ENCODE measurements around the gene SOS2. TPM values are rescaled to one million over a fixed set of nuclear protein-coding genes. Genes with fewer than 3 reads are reported as not detected.

The SOS2 gene
- total RNA-seq, 2 experiments from 2014 or later = 19.7 to 21.1 TPM

- Mint-ChIP-seq H3K4me1 (peaks cover 35% of the 10 kb centered on the region), H3K36me3 (ENCODE audit: low read depth) (peaks cover 27% of the 10 kb centered on the region), H3K27me3 (no peaks in the 10 kb centered on the region), H3K4me3 (no peak overlapping the region), H3K9me3 (no peaks in the 10 kb centered on the region), H3K27ac (peak overlapping the region; percentile 36)
- ChIA-PET CTCF (interaction anchor here (1.2 to 11.1 kb wide), 3 partner anchors 44 to 242 kb away, joined by 3 to 130 read pairs (median 12); no protein-coding TSS in a partner anchor), POLR2A (no interaction called here)
- DNase-seq = no peak
Measured at GRCh38 chr14:50106178-50106577, 125.2 kb downstream of the SOS2 start.

- CTCF ChIA-PET = interaction anchor here (1.1 to 11.1 kb wide), 9 partner anchors 10 to 336 kb away, joined by 3 to 130 read pairs (median 4); partner anchors contain the start of gene KLHDC2
- DNase-seq = no peak
- peak overlapping the region; percentile 88 for H3K27ac Mint-ChIP-seq
- no peaks in the 10 kb centered on the region for H3K27me3 Mint-ChIP-seq
- no peaks in the 10 kb centered on the region for H3K9me3 Mint-ChIP-seq
- peaks cover 28% of the 10 kb centered on the region for H3K36me3 Mint-ChIP-seq (ENCODE audit: low read depth)
- peak overlapping the region; percentile 75 for H3K4me3 Mint-ChIP-seq
- peaks cover 53% of the 10 kb centered on the region for H3K4me1 Mint-ChIP-seq
- POLR2A ChIA-PET = no interaction called here
Measured at GRCh38 chr14:50103558-50103957, 127.8 kb downstream of the SOS2 start.

GRCh38 chr14:50101417-50101816, 130.0 kb downstream of the SOS2 start:
- Mint-ChIP-seq H3K9me3 (no peaks in the 10 kb centered on the region), H3K4me1 (peaks cover 70% of the 10 kb centered on the region), H3K27me3 (no peaks in the 10 kb centered on the region), H3K27ac (peak overlapping the region; percentile 5), H3K36me3 (ENCODE audit: low read depth) (peaks cover 37% of the 10 kb centered on the region), H3K4me3 (no peak overlapping the region)
- DNase-seq = no peak
- POLR2A ChIA-PET = no interaction called here
- CTCF ChIA-PET = interaction anchor here (0.7 to 11.1 kb wide), 6 partner anchors 11 to 252 kb away, joined by 3 to 130 read pairs (median 4); partner anchors contain the start of gene NEMF

- peak overlapping the region; percentile 5 for H3K27ac Mint-ChIP-seq
- H3K9me3 Mint-ChIP-seq = peaks cover under 1% of the 10 kb centered on the region
- ChIA-PET CTCF (interaction anchor here (0.7 to 11.1 kb wide), 3 partner anchors 236 to 252 kb away, joined by 5 to 130 read pairs (median 5); partner anchors contain the start of gene NEMF), POLR2A (no interaction called here)
- H3K4me3 Mint-ChIP-seq = no peak overlapping the region
- H3K27me3 Mint-ChIP-seq = no peaks in the 10 kb centered on the region
- H3K36me3 Mint-ChIP-seq (ENCODE audit: low read depth) = peaks cover 41% of the 10 kb centered on the region
- H3K4me1 Mint-ChIP-seq = peaks cover 76% of the 10 kb centered on the region
- DNase-seq = no peak
Measured at GRCh38 chr14:50100805-50101204, 130.6 kb downstream of the SOS2 start.

- CTCF ChIA-PET = interaction anchor here (1.1 to 11.1 kb wide), 3 partner anchors 220 to 247 kb away, joined by 5 to 130 read pairs (median 6); partner anchors contain the start of gene NEMF
- Mint-ChIP-seq H3K4me3 (no peak overlapping the region), H3K27me3 (no peaks in the 10 kb centered on the region), H3K36me3 (ENCODE audit: low read depth) (peaks cover 43% of the 10 kb centered on the region), H3K4me1 (peaks cover 81% of the 10 kb centered on the region), H3K27ac (no peak overlapping the region), H3K9me3 (peaks cover 2% of the 10 kb centered on the region)
- POLR2A ChIA-PET = no interaction called here
- no peak for DNase-seq
Measured at GRCh38 chr14:50099335-50099734, 132.0 kb downstream of the SOS2 start.

- peaks cover 39% of the 10 kb centered on the region for H3K36me3 Mint-ChIP-seq (ENCODE audit: low read depth)
- peaks cover 2% of the 10 kb centered on the region for H3K9me3 Mint-ChIP-seq
- peak; percentile 37 for DNase-seq
- peaks cover 82% of the 10 kb centered on the region for H3K4me1 Mint-ChIP-seq
- peak overlapping the region; percentile 65 for H3K4me3 Mint-ChIP-seq
- POLR2A ChIA-PET = interaction anchor here (1.4 kb wide), 1 partner anchor 34 kb away, joined by 5 read pairs; no protein-coding TSS in a partner anchor
- H3K27ac Mint-ChIP-seq = peak overlapping the region; percentile 94
- no peaks in the 10 kb centered on the region for H3K27me3 Mint-ChIP-seq
- CTCF ChIA-PET = interaction anchor here (0.7 to 2.2 kb wide), 11 partner anchors 8 to 243 kb away, joined by 3 to 21 read pairs (median 4); partner anchors contain the start of gene NEMF
Measured at GRCh38 chr14:50095895-50096294, 135.5 kb downstream of the SOS2 start.

- H3K4me1 Mint-ChIP-seq = peaks cover 78% of the 10 kb centered on the region
- peaks cover 2% of the 10 kb centered on the region for H3K9me3 Mint-ChIP-seq
- peaks cover 37% of the 10 kb centered on the region for H3K36me3 Mint-ChIP-seq (ENCODE audit: low read depth)
- CTCF ChIA-PET = interaction anchor here (0.6 to 1.9 kb wide), 5 partner anchors 9 to 228 kb away, joined by 3 to 7 read pairs (median 4); no protein-coding TSS in a partner anchor
- no peak for DNase-seq
- H3K27ac Mint-ChIP-seq = no peak overlapping the region
- no peak overlapping the region for H3K4me3 Mint-ChIP-seq
- H3K27me3 Mint-ChIP-seq = no peaks in the 10 kb centered on the region
- POLR2A ChIA-PET = no interaction called here
Measured at GRCh38 chr14:50094056-50094755, 137.2 kb downstream of the SOS2 start.

GRCh38 chr14:50093496-50093895, 137.9 kb downstream of the SOS2 start:
- peaks cover 41% of the 10 kb centered on the region for H3K36me3 Mint-ChIP-seq (ENCODE audit: low read depth)
- CTCF ChIA-PET = interaction anchor here (0.6 to 1.9 kb wide), 5 partner anchors 11 to 247 kb away, joined by 3 to 7 read pairs (median 4); no protein-coding TSS in a partner anchor

GRCh38 chr14:50092006-50092555, 139.3 kb downstream of the SOS2 start:
- ChIA-PET POLR2A (no interaction called here), CTCF (interaction anchor here (0.6 to 3.4 kb wide), 5 partner anchors 81 to 247 kb away, joined by 3 to 20 read pairs (median 5); no protein-coding TSS in a partner anchor)
- H3K9me3 Mint-ChIP-seq = peaks cover 2% of the 10 kb centered on the region
- no peak overlapping the region for H3K4me3 Mint-ChIP-seq
- no peak for DNase-seq
- peaks cover 49% of the 10 kb centered on the region for H3K36me3 Mint-ChIP-seq (ENCODE audit: low read depth)
- peaks cover 85% of the 10 kb centered on the region for H3K4me1 Mint-ChIP-seq
- H3K27ac Mint-ChIP-seq = peak overlapping the region; percentile 28
- H3K27me3 Mint-ChIP-seq = no peaks in the 10 kb centered on the region

More at GRCh38 chr14:50093496-50093895, 137.9 kb downstream of the SOS2 start:
- Mint-ChIP-seq H3K27me3 (no peaks in the 10 kb centered on the region), H3K4me3 (no peak overlapping the region), H3K4me1 (peaks cover 80% of the 10 kb centered on the region), H3K9me3 (peaks cover 2% of the 10 kb centered on the region), H3K27ac (peak overlapping the region; percentile 68)
- POLR2A ChIA-PET = no interaction called here
- no peak for DNase-seq

- H3K27ac Mint-ChIP-seq = no peak overlapping the region
- ChIA-PET POLR2A (no interaction called here), CTCF (interaction anchor here (0.7 to 3.4 kb wide), 6 partner anchors 81 to 246 kb away, joined by 3 to 20 read pairs (median 4); no protein-coding TSS in a partner anchor)
- no peaks in the 10 kb centered on the region for H3K27me3 Mint-ChIP-seq
- peaks cover 2% of the 10 kb centered on the region for H3K9me3 Mint-ChIP-seq
- peaks cover 44% of the 10 kb centered on the region for H3K36me3 Mint-ChIP-seq (ENCODE audit: low read depth)
- no peak for DNase-seq
- H3K4me1 Mint-ChIP-seq = peaks cover 84% of the 10 kb centered on the region
- no peak overlapping the region for H3K4me3 Mint-ChIP-seq
Measured at GRCh38 chr14:50091240-50091913, 140.0 kb downstream of the SOS2 start.

- Mint-ChIP-seq H3K27ac (peak overlapping the region; percentile 62), H3K4me3 (no peak overlapping the region), H3K27me3 (no peaks in the 10 kb centered on the region), H3K4me1 (peaks cover 87% of the 10 kb centered on the region), H3K36me3 (ENCODE audit: low read depth) (peaks cover 56% of the 10 kb centered on the region), H3K9me3 (no peaks in the 10 kb centered on the region)
- ChIA-PET CTCF (interaction anchor here (0.6 to 3.4 kb wide), 5 partner anchors 8 to 227 kb away, joined by 3 to 20 read pairs (median 7); no protein-coding TSS in a partner anchor), POLR2A (no interaction called here)
- peak; percentile 30 for DNase-seq
Measured at GRCh38 chr14:50089208-50089607, 142.2 kb downstream of the SOS2 start.

GRCh38 chr14:50088731-50089130, 142.6 kb downstream of the SOS2 start:
- Mint-ChIP-seq H3K27ac (peak overlapping the region; percentile 94), H3K36me3 (ENCODE audit: low read depth) (peaks cover 54% of the 10 kb centered on the region), H3K4me3 (no peak overlapping the region), H3K4me1 (peaks cover 87% of the 10 kb centered on the region), H3K27me3 (no peaks in the 10 kb centered on the region), H3K9me3 (no peaks in the 10 kb centered on the region)
- ChIA-PET CTCF (interaction anchor here (1.1 to 2.2 kb wide), 10 partner anchors 8 to 236 kb away, joined by 3 to 11 read pairs (median 4); partner anchors contain the start of gene NEMF), POLR2A (interaction anchor here (0.6 kb wide), 1 partner anchor 468 kb away, joined by 3 read pairs; the partner anchor contains the start of genes MGAT2 and RPL36AL)
- no peak for DNase-seq

Data from activated CD4-positive, alpha-beta T cell treated with anti-CD3 and anti-CD28 coated beads, Interleukin-2, amount 10 ng/mL, durations not matched to agents 7 days and 5 days (primary cell).